Nephron (organoid): ENCODE data around the gene EIF1AD.
"Not testable (repeated sequence)": the region's sequence is repeated elsewhere in the genome, so short reads cannot be mapped to it uniquely, and the experiment has no call there.

Source experiments
- H3K27ac Mint-ChIP-seq, 3 experiments: 2 replicates each; pipeline ENCODE4 v1.8.0; 2020; ENCODE audit warnings: mixed read lengths in 3 of 3, mild to moderate bottlenecking in 2 of 3, moderate library complexity in 1 of 3
- H3K27me3 Mint-ChIP-seq: 2 replicates; pipeline ENCODE4 v1.8.0; 2021; ENCODE audit warnings: low read depth, mild to moderate bottlenecking, moderate library complexity, mixed read lengths
- H3K36me3 Mint-ChIP-seq: 2 replicates; pipeline ENCODE4 v1.8.0; 2020; ENCODE audit warnings: low read depth, mixed read lengths
- H3K4me1 Mint-ChIP-seq: 2 replicates; pipeline ENCODE4 v1.8.0; 2020; ENCODE audit warnings: mixed read lengths
- H3K4me3 Mint-ChIP-seq, 3 experiments: 2 replicates each; pipeline ENCODE4 v1.8.0; 2020; ENCODE audit warnings: mild to moderate bottlenecking in 3 of 3, mixed read lengths in 3 of 3, moderate library complexity in 2 of 3
- H3K9me3 Mint-ChIP-seq: 2 replicates; pipeline ENCODE4 v1.8.0; 2020; ENCODE audit warnings: mixed read lengths
- TF ChIP-seq, protein P1 (sequence below), 3 experiments: fragments of 200-600 bp; sonication (generic); IDR thresholded peaks; one replicate each; pipeline ENCODE4 v1.5.0; 2021; ENCODE audit warnings: antibody characterized with exemption in 3 of 3; ENCODE audit not compliant: unreplicated experiment in 3 of 3

The EIF1AD gene

DNA sequence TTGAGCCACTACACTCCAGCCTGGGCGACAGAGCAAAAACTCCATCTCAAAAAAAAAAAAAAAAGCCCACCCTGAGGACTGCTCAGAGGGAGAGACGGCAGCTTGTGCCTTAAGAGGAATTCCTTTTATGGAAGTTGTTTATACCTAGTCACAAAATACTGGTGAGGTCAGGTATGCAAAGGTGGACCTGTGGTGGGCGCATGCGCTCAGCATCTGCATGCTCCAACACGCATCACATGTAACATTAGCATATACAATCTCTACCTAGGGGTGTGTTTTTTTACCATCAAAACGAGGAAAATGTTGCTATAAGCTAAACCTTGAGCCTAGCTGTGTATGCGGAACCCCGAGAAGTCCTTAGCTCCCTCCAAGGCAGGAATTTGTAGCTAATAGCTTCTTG is 47.2 kb downstream of the EIF1AD start:
- Mint-ChIP-seq H3K27ac (no peak overlapping the region), H3K27me3 (peaks cover 8% of the 10 kb centered on the region), H3K36me3 (no peaks in the 10 kb centered on the region), H3K9me3 (no peaks in the 10 kb centered on the region), H3K4me1 (no peaks in the 10 kb centered on the region), H3K4me3 (no peak overlapping the region)
- TF ChIP-seq, protein P1, sequence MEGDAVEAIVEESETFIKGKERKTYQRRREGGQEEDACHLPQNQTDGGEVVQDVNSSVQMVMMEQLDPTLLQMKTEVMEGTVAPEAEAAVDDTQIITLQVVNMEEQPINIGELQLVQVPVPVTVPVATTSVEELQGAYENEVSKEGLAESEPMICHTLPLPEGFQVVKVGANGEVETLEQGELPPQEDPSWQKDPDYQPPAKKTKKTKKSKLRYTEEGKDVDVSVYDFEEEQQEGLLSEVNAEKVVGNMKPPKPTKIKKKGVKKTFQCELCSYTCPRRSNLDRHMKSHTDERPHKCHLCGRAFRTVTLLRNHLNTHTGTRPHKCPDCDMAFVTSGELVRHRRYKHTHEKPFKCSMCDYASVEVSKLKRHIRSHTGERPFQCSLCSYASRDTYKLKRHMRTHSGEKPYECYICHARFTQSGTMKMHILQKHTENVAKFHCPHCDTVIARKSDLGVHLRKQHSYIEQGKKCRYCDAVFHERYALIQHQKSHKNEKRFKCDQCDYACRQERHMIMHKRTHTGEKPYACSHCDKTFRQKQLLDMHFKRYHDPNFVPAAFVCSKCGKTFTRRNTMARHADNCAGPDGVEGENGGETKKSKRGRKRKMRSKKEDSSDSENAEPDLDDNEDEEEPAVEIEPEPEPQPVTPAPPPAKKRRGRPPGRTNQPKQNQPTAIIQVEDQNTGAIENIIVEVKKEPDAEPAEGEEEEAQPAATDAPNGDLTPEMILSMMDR (IDR thresholded peaks at IDR 0.05; ENCODE audit: unreplicated experiment in 3 of 3) = no peak

DNA sequence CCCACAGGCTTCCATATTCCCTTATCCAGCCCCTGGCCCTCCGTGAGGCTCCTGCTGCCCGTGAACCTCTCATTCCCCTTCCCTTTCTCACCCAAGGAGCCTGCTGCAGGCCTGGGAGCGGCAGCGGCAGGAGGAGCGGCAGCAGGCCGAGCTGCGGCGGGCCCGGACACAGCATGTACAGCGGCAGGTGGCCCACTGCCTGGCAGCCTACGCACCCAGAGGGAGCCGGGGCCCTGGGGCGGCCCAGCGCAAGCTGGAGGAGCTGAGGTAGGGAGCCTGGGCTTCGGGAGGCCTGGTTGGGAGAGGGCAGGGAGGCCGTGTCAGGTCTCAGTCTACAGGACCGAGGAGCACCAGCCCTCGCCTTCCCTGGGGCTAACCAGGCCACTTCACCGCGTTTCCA is 48.5 kb downstream of the EIF1AD start:
- TF ChIP-seq, protein P1 (IDR thresholded peaks at IDR 0.05; ENCODE audit: unreplicated experiment in 3 of 3) = no peak
- no peaks in the 10 kb centered on the region for H3K36me3 Mint-ChIP-seq
- no peak overlapping the region for H3K27ac Mint-ChIP-seq
- H3K4me3 Mint-ChIP-seq = no peak overlapping the region
- H3K27me3 Mint-ChIP-seq = peaks cover 8% of the 10 kb centered on the region
- H3K4me1 Mint-ChIP-seq = no peaks in the 10 kb centered on the region
- H3K9me3 Mint-ChIP-seq = no peaks in the 10 kb centered on the region

DNA sequence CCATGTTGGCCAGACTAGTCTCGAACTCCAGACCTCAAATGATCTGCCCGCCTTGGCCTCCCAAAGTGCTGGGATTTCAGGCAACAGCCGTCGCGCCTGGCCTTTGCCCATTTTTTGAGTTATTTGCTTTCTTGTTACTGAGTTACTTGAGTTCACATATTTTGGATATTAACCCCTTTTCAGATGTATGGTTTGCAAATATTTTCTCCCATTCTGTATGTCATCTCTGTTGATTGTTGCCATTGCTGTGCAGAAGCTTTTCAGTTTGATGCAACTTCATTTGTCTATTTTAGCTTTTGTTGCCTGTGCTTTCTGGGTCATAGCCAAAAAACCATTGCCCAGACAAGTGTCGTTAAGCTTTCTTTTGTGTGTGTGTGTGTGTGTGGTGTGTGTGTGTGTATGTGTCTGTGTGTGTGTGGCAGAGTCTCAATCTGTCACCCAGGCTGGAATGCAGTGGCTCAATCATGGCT is 49.9 kb downstream of the EIF1AD start:
- H3K27ac Mint-ChIP-seq = no peak overlapping the region
- no peaks in the 10 kb centered on the region for H3K36me3 Mint-ChIP-seq
- H3K27me3 Mint-ChIP-seq = peaks cover 11% of the 10 kb centered on the region
- TF ChIP-seq, protein P1 (IDR thresholded peaks at IDR 0.05; ENCODE audit: unreplicated experiment in 3 of 3) = no peak
- no peaks in the 10 kb centered on the region for H3K9me3 Mint-ChIP-seq
- H3K4me1 Mint-ChIP-seq = no peaks in the 10 kb centered on the region
- H3K4me3 Mint-ChIP-seq = no peak overlapping the region

DNA sequence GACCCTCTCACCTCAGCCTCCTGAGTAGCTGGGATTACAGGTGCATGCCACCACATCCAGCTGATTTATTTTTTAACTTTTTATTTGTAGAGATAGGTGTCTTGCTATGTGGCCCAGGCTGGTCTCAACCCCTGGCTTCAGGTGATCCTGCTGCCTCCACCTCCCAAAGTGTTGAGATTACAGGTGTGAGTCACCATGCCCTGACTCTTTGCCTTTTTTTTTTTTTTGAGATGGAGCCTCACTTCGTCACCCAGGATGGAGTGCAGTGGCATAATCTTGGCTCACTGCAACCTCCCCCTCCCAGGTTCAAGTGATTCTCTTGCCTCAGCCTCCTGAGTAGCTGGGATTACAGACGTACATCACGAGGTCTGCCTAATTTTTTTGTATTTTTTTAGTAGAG is 50.3 kb downstream of the EIF1AD start:
- H3K4me3 Mint-ChIP-seq, H3K4me1 Mint-ChIP-seq, H3K36me3 Mint-ChIP-seq, H3K27ac Mint-ChIP-seq, H3K9me3 Mint-ChIP-seq: not testable (repeated sequence)
- peaks cover 11% of the 10 kb centered on the region for H3K27me3 Mint-ChIP-seq

DNA sequence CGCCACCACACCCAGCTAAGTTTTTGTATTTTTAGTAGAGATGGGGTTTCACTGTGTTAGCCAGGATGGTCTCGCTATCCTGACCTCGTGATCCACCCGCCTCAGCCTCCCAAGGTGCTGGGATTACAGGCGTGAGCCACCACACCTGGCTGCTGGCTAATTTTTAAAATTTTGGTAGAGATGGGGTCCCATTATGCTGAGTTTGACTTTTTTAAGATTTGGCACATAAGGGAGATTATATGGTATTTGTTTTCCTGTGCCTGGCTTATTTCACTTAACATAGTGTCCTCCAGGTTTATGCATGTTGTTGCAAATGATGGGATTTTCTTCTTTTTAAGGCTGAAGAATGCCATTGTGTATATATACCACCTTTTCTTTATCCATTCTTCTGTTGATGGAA is 51.2 kb downstream of the EIF1AD start:
- H3K9me3 Mint-ChIP-seq, H3K27ac Mint-ChIP-seq, H3K36me3 Mint-ChIP-seq, H3K4me1 Mint-ChIP-seq, H3K4me3 Mint-ChIP-seq: not testable (repeated sequence)
- peaks cover 11% of the 10 kb centered on the region for H3K27me3 Mint-ChIP-seq

DNA sequence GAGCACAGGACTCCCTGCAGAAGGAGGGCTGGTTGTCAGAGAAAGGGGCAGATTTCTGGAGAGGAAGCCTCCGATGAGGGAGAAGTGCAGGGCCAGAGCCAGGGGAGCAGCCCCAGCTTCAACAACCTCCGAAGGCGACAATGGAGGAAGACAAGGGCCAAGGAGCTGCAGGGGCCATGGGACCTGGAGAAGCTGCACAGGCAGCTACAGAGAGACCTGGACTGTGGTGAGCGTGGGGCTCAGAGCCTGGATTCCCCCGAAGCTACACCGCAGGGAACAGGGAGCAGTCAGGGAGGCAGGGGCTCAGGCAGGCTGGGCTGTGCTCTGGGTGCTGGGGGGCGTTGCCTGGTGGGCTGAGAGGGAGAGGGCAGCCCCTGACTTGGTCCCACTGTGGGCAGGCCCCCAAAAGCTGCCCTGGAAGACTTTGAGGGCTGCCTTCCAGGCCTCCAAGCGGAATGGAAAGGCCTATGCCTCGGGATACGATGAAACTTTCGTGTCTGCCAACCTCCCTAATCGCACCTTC is 54.3 kb downstream of the EIF1AD start:
- no peaks in the 10 kb centered on the region for H3K9me3 Mint-ChIP-seq
- H3K36me3 Mint-ChIP-seq = no peaks in the 10 kb centered on the region
- no peaks in the 10 kb centered on the region for H3K4me1 Mint-ChIP-seq
- H3K27ac Mint-ChIP-seq = no peak overlapping the region
- peaks cover 11% of the 10 kb centered on the region for H3K27me3 Mint-ChIP-seq
- H3K4me3 Mint-ChIP-seq = no peak overlapping the region
- TF ChIP-seq, protein P1 (IDR thresholded peaks at IDR 0.05; ENCODE audit: unreplicated experiment in 3 of 3) = no peak

DNA sequence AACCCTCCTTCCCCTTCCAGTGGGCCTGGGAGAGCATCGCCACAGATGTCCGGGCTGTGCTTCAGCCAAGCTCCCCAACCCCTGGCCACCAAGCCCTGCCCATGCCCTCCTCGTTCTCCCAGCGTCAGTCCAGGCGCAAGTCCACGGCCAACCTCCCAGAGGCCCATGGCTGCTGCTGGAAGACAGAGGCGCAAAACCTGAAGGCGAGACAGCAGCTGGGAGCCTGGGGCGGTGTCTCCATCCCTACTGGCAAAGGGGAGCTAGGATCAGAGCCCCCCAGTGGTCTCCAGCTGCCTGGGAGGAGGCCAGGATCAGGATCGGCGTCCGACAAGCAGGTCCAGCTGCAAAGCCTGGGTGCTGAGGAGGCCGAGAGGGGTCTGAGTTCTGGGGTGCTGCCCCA is 54.8 kb downstream of the EIF1AD start:
- no peak overlapping the region for H3K27ac Mint-ChIP-seq
- H3K4me1 Mint-ChIP-seq = no peaks in the 10 kb centered on the region
- TF ChIP-seq, protein P1 (IDR thresholded peaks at IDR 0.05; ENCODE audit: unreplicated experiment in 3 of 3) = no peak
- no peaks in the 10 kb centered on the region for H3K36me3 Mint-ChIP-seq
- H3K27me3 Mint-ChIP-seq = peaks cover 12% of the 10 kb centered on the region
- H3K4me3 Mint-ChIP-seq = no peak overlapping the region
- H3K9me3 Mint-ChIP-seq = no peaks in the 10 kb centered on the region
